ENCODE measurements around the gene TMEM98. TPM values are rescaled to one million over a fixed set of nuclear protein-coding genes. Genes with fewer than 3 reads are reported as not detected.

Gene TMEM98
- polyA plus RNA-seq, 2 of the 4 experiments (the other 2 are of a cell fraction) = 46.6 to 61.0 TPM

DNA sequence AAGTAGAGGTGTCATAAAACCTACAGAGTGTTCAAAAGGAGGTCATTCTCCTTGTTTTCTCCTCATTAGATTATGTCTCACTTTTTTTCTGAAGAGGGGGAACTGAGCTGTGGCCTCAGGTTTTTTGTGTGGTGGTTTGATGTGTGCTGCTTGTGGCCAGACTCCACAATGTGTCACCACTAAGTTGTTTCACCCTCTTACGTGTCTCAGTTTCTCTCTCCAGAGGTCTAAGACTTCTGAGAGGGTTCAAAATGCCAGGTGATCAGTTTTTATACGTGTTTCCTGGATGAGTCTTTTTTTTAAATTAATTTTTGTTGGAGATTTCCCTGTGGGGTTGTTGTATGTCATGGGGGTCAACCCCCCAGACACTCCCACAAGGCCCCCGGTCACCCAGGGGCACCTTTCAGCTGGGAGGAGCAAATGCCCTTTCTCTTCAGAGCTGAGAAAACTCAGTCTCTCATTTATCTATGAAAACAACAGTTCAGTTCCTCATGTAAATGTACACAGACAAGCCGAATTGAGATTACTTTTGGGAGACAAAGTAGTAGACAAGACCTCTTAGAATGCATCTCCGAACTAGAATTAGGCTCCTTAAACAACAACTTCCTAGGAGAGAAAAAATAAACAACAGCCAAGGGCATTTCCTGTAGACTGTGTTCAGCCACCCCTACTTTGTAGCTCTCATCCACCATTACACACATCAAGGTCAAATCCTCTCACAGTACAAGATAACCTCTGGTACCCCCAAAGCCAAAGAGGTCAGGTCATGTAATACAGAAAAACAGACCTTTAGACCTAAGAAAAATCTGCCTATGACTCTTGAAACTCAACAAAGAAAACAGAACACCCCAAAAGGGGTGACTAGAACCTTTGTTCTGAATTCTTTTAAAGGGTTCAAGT is 23.9 kb upstream of the TMEM98 start (continued):
- TF ChIP-seq, protein P1, sequence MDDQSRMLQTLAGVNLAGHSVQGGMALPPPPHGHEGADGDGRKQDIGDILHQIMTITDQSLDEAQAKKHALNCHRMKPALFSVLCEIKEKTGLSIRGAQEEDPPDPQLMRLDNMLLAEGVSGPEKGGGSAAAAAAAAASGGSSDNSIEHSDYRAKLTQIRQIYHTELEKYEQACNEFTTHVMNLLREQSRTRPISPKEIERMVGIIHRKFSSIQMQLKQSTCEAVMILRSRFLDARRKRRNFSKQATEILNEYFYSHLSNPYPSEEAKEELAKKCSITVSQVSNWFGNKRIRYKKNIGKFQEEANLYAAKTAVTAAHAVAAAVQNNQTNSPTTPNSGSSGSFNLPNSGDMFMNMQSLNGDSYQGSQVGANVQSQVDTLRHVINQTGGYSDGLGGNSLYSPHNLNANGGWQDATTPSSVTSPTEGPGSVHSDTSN (IDR thresholded peaks at IDR 0.05) = no peak
- no peak for TF ChIP-seq BHLHE40 (IDR thresholded peaks at IDR 0.05; ENCODE audit: low read depth, low read length)
- no peak for TF ChIP-seq ESRRA (IDR thresholded peaks at IDR 0.05; ENCODE audit: borderline replicate concordance, low read length)
- TF ChIP-seq NFE2L2 (conservative IDR thresholded peaks at IDR 0.05; ENCODE audit: low read length) = no peak
- TF ChIP-seq TFCP2L1 (CRISPR knock-in tag; IDR thresholded peaks at IDR 0.05) = no peak
- no peak for TF ChIP-seq POLR2AphosphoS2 (conservative IDR thresholded peaks at IDR 0.05; ENCODE audit: low read length)
- TF ChIP-seq EHMT2 (IDR thresholded peaks at IDR 0.05; ENCODE audit: low read depth) = no peak

DNA sequence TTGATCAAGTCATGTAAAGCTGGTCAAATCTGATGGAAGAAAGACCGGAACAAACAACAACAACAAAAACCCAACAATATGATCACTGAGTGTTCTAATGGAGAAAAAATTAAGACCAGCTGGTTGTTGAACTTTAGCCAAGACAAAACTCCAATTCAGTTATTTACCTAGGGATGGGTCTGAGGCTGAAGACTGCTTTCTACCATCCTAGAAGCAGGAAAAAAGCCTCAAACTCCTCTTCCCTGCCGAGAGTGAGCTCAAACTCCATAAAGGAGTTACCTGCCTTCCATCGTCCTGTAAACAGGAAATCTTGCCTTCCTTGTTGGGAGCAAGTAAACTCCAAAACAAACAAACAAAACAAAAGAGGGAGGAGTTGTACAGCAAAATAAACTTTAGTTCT is 23.1 kb upstream of the TMEM98 start:
- CTCF ChIA-PET = interaction anchor here (1.4 to 2.2 kb wide), 3 partner anchors 9 to 122 kb away, joined by 4 to 6 read pairs (median 5); partner anchors contain the start of gene MYO1D
- TF ChIP-seq POLR2AphosphoS2 (conservative IDR thresholded peaks at IDR 0.05; ENCODE audit: low read length) = no peak
- TF ChIP-seq, protein P2, sequence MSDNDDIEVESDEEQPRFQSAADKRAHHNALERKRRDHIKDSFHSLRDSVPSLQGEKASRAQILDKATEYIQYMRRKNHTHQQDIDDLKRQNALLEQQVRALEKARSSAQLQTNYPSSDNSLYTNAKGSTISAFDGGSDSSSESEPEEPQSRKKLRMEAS (IDR thresholded peaks at IDR 0.05) = no peak
- TF ChIP-seq, protein P3, sequence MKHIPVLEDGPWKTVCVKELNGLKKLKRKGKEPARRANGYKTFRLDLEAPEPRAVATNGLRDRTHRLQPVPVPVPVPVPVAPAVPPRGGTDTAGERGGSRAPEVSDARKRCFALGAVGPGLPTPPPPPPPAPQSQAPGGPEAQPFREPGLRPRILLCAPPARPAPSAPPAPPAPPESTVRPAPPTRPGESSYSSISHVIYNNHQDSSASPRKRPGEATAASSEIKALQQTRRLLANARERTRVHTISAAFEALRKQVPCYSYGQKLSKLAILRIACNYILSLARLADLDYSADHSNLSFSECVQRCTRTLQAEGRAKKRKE (CRISPR knock-in tag; IDR thresholded peaks at IDR 0.05; ENCODE audit: low read depth) = no peak
- no peak for TF ChIP-seq GATA3 (IDR thresholded peaks at IDR 0.05; ENCODE audit: borderline replicate concordance)
- no peak for TF ChIP-seq CHD2 (IDR thresholded peaks at IDR 0.05; ENCODE audit: low read length, partially characterized antibody)
- no peak for TF ChIP-seq ZNF302 (CRISPR knock-in tag; IDR thresholded peaks at IDR 0.05)
- TF ChIP-seq FOSL2 (IDR thresholded peaks at IDR 0.05) = no peak
- TF ChIP-seq FOSL2 (CRISPR knock-in tag; IDR thresholded peaks at IDR 0.05) = no peak
- TF ChIP-seq HDAC2 (IDR thresholded peaks at IDR 0.05) = no peak
- TF ChIP-seq, protein P4, sequence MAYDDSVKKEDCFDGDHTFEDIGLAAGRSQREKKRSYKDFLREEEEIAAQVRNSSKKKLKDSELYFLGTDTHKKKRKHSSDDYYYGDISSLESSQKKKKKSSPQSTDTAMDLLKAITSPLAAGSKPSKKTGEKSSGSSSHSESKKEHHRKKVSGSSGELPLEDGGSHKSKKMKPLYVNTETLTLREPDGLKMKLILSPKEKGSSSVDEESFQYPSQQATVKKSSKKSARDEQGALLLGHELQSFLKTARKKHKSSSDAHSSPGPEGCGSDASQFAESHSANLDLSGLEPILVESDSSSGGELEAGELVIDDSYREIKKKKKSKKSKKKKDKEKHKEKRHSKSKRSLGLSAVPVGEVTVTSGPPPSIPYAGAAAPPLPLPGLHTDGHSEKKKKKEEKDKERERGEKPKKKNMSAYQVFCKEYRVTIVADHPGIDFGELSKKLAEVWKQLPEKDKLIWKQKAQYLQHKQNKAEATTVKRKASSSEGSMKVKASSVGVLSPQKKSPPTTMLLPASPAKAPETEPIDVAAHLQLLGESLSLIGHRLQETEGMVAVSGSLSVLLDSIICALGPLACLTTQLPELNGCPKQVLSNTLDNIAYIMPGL (CRISPR knock-in tag; IDR thresholded peaks at IDR 0.05; ENCODE audit: borderline replicate concordance) = no peak
- TF ChIP-seq ESRRA (IDR thresholded peaks at IDR 0.05; ENCODE audit: borderline replicate concordance, low read length) = no peak
- POLR2A ChIA-PET = no interaction called here
- no peaks in the 10 kb centered on the region for H3K4me1 ChIP-seq
- no peak for DNase-seq (ENCODE audit: low read depth in 1 of 2, low spot score in 1 of 2)
- no peak for FAIRE-seq
- no peak overlapping the region for H3K4me2 ChIP-seq
- ATAC-seq = no peak
- no peak overlapping the region for H3K4me3 ChIP-seq
- no peaks in the 10 kb centered on the region for H3K9me3 ChIP-seq
- WGBS (ENCODE audit: missing lambda C conversion rate) = 21% methylated on average over 3 of the region's 3 CpGs
- no peak overlapping the region for H3K27ac ChIP-seq

DNA sequence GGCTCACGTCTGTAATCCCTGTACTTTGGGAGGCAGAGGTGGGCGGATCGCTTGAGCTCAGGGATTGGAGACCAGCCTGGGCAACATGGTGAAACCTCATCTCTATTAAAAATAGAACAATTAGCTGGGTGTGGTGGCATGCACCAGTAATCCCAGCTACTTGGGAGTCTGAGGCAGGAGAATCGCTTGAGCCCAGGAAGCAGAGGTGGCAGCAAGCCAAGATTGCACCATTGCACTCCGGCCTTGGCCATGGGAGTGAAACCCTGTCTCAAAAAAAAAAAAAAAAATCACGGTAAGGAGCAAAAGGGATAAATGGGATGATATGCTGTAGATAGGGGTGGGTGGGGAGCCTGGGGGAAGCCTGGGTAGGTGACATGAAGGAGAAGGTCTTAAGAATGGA is 20.4 kb upstream of the TMEM98 start:
- no peak for ATAC-seq
- H3K27ac ChIP-seq = no peak overlapping the region
- no peak overlapping the region for H3K4me2 ChIP-seq
- 66% methylated on average over 6 of the region's 6 CpGs for WGBS (ENCODE audit: missing lambda C conversion rate)
- peaks cover 7% of the 10 kb centered on the region for H3K4me1 ChIP-seq
- no peaks in the 10 kb centered on the region for H3K9me3 ChIP-seq
- CTCF ChIA-PET = interaction anchor here (0.6 to 2.6 kb wide), 6 partner anchors 22 to 125 kb away, joined by 3 to 14 read pairs (median 6); partner anchors contain the start of gene MYO1D
- FAIRE-seq = no peak
- POLR2A ChIA-PET = no interaction called here
- TF ChIP-seq RARB (CRISPR knock-in tag; IDR thresholded peaks at IDR 0.05) = no peak
- no peak for TF ChIP-seq ZSCAN20 (CRISPR knock-in tag; IDR thresholded peaks at IDR 0.05)
- no peak for TF ChIP-seq FOSL2 (IDR thresholded peaks at IDR 0.05)
- TF ChIP-seq FOSL2 (CRISPR knock-in tag; IDR thresholded peaks at IDR 0.05) = no peak
- TF ChIP-seq, protein P3 (CRISPR knock-in tag; IDR thresholded peaks at IDR 0.05; ENCODE audit: low read depth) = no peak
- no peak for TF ChIP-seq NFE2L2 (conservative IDR thresholded peaks at IDR 0.05; ENCODE audit: low read length)
- TF ChIP-seq, protein P1 (IDR thresholded peaks at IDR 0.05) = no peak
- TF ChIP-seq POLR2A (IDR thresholded peaks at IDR 0.05; ENCODE audit: low read length) = no peak
- no peak for DNase-seq (ENCODE audit: low read depth in 1 of 2, low spot score in 1 of 2)
- no peak overlapping the region for H3K4me3 ChIP-seq

All from A549 (cell line).